ENCODE measurements around the gene PLD1.
A peak's percentile ranks its signal among the peaks of the same experiment; 100 is the strongest.

PLD1 gene

DNA sequence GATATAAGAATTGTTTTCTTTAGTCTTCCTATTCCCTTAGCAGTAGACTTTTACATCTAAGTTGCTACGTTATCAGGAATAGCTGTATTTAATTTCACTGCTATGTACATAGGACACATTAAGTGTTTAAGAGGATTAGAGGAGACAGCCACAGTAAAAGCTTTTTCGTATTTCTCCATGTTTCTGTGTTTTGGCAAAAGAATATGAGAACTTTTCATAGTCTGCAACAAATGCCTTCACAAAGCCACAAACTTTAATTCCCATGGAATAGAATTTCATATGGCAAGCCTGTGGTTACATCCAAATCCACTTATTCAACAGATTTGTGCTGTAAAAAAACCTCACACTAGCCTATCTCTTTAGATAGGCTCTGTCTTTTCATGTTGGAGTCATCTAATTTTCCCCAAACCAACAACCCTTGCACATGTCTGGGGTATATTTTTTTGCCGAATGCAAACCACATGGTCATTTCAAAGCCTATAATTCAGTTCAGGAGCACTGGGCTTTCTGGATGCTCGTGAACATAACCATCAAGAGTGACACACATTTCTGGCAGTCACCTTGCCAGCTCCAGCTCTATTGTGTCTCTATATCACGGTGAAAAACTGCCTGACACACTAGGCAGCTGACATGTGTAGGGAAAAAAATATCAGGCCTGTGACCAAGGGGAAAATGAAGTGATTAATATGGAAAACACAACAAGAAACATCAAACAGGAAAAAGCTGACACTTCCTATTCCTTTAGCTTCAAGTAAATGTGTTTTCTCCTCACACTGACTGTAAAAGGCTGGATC is 19.2 kb downstream of the PLD1 start:
- DNase-seq = no peak

DNA sequence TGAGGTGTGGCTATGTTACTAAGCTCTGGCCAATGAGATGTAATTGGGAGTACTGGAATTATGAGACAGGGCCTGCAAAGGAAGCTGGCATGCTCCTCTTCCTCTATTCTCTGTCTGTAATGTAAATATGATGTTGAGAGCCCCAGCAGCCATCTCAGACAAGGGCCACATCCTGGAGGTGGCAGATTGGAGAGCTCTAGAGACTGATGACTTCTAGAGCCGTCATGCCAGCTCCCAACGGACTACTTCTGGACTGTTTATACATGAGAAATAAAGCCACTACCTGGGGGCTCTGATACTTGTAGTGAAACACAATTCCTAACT is 19.7 kb downstream of the PLD1 start:
- DNase-seq = no peak

DNA sequence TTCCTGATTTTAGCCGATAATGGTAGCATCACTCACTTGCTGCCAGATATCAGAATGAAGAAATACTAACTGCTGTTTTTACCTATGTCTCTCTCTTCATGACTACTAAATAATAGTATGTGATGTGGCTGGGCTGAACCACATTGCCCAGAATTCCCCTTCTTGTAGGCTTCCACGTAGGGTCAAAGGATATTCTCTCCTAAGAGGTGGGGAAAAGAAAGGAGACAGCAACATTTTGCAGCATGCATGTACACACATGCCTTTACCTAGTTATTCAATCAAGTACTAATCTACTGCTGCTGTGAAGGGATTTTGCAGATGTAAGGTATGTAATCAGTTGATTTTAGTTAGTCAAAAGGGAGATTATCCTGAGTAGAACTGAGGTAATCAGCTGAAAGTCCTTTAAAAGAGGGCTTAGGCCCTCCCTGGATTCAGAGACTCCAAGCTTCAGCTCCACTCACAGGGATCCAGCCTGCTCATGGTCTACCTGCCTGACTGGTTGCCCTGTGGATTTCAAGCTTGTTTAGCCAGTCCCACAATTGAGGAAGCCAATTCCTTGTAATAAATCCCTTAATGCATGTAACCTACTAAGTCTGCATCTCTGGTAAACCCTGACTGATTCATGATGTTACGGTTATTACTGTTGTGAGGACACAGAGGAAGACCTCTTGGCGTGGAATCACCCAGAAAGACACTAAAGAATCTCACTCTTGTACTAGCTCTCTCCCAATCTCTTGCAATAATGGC is 20.4 kb downstream of the PLD1 start:
- DNase-seq = no peak

- no peak for DNase-seq
These were observed 21.5 kb downstream of the PLD1 start for GRCh38 chr3:171788546-171789351.

GRCh38 chr3:171786997-171787396 is 23.3 kb downstream of the PLD1 start:
- DNase-seq = no peak

- DNase-seq = no peak
These were observed 25.3 kb downstream of the PLD1 start for GRCh38 chr3:171784937-171785336.

DNA sequence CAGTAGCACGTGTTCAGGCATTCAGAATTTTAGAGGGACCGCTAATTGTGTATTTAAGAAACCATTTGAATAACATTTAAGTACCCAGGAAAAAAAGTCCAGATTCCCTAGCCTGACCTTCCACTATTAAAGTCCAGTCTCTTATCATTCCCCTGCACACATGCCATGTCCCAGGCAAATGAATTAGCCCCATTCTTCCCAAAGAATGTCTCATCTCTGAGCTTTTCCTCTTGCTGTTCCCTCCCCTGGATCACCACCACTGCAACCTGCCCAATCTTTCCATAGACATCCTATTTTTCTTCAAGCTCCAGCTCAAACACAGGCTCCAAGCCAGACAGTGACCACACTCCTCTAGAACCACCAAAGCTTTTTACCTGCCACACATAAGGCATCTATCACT is 25.9 kb downstream of the PLD1 start:
- no peak for DNase-seq

DNA sequence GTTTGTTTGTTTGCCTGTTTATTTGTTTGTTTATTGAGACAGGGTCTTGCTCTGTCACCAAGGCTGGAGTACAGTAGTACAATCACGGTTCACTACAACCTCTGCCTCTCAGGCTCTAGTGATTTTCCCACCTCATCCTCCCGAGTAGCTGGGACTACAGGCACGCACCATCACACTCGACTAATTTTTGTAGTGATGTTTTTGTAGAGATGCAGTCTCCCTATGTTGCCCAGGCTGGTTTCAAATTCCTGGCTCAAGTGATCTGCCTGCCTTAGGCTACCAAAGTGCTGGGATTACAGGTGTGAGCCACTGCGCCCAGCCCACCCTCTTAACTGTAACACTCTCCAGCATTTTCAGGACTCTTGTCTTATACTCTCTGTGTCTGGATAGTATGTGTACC is 26.7 kb downstream of the PLD1 start:
- DNase-seq = no peak

DNA sequence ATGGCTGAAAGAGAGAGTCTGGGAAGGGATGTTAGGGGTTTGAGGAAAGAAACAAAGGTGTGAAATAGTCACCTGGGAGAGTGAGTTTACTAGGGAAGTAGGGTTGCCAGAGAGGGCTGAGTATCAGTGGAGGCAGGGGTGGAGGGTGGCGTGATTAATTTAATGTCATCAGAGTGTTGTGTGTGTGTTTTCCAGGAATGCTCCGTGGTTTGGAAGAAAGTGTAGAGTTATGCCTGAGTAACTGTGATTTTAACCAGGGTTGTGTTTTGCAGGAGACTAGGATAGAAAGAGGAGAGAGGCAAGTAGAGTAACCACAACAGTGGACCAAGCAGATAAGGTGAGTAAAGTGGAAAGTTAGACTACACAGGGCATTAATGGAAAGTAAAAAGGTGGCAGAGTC is 27.2 kb downstream of the PLD1 start:
- no peak for DNase-seq

GRCh38 chr3:171782617-171783016 is 27.7 kb downstream of the PLD1 start:
- DNase-seq = no peak

GRCh38 chr3:171781711-171782127 is 28.6 kb downstream of the PLD1 start:
- DNase-seq = no peak

GRCh38 chr3:171778493-171778892 is 31.8 kb downstream of the PLD1 start:
- no peak for DNase-seq

DNA sequence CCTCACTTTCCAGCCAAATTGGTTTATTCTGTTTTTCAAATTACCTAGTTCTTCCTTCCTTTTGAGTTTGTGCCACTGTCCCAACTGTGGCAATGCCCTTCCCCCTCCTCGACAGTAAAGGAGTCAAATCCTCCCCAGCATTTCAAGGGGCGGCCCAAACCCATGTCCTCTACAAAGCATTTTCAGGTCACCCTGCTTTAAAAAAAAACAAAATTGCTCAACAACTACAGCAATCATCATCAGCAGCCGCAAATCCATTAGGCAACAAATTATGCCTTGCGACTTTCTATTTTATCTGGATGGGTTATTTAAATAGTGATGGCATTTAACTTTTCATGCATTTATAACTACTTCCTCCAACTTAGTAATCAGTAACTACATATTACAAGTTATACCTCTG is 32.7 kb downstream of the PLD1 start:
- DNase-seq = no peak

GRCh38 chr3:171776839-171777583 is 33.3 kb downstream of the PLD1 start:
- no peak for DNase-seq

DNA sequence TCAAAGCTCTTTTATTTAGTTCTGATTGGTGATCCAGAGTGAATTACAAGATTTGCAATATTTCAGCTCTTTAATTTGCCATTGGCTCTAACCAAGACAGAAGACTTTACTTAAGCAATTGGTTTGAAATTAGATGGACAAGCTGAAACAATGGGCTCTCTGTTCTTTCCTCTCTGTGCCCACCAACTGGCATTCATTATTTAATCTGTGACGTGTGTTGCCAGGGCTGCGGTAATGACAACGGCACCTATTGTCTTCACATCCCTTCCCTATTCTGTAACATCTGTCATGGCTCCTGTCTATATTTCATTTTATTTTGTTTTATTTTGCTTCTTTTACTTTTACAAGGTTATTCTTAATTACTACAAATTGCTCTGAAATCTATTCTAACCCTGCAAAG is 33.9 kb downstream of the PLD1 start:
- DNase-seq = no peak

DNA sequence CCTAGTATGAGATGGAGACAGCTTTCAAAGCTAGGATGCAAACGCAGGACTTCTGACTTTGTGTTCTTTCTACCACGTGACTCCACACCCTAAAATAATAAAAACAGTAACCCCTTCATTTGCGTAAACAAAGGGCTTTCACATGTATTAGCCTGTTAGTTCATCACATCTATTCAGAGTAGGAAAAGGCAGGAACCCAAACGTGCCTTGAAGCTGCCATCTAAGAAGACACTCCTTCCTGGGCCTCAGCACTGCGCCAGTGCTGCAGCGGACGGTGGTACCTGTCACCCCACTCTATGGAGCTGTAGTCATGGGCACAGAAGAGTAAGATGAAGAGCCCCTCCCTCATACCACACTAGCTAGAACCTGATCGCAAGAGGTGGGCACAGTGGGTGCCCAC is 34.3 kb downstream of the PLD1 start:
- no peak for DNase-seq

DNA sequence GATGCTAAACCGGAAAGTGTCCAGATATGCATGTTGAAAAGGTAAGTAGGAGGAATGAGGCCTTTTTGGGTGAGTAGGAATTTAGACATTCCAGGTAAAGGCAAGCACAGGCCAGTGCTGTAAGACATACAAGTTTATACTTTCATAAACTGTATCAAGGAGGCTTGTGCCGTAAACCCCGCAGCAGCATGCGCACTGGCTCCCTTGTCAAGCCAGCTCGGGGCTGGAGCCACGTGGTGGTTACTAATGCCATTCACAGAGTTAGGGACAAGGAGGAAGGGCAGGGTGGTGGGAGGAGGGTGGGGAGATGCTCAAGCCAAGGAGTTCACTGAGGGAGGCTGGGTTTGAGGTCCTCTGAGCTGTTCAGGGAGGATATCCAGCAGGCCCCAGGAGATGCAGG is 35.8 kb downstream of the PLD1 start:
- DNase-seq = no peak

DNA sequence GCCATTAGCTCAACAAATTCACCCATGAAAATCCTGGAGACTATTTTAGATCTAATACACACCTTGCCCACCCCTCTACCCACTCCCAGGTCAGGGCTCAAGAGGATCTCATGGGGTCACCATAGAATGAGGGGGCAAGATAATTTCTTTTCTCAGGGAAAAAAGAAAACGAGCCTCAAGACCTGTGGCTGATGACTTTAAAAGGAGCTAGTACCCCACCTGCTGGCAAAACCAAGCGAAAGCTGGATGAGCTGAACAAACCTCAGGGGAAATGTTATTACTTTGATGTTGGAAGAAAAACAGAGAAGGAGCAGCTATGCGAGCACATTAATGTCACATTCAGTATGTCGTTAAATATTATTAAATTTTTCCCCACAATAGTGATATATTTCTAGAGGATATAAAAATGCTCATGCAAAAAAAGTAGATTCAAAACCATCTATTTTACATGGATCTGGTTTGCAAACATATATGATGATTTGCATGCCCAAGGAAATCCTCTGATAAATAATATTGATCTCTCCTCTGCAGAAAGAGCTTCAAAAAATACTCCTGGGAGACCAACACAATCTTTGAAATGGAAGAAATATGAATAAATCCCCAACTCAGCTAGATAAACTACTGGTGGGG is 37.7 kb downstream of the PLD1 start:
- peak; percentile 22 for DNase-seq

- DNase-seq = no peak
These were observed 39.3 kb downstream of the PLD1 start for GRCh38 chr3:171770689-171771620.

- no peak for DNase-seq
These were observed 40.8 kb downstream of the PLD1 start for GRCh38 chr3:171769461-171769860.

GRCh38 chr3:171768986-171769385 is 41.3 kb downstream of the PLD1 start:
- no peak for DNase-seq
